Vagina (tissue), 2 donors: ENCODE results near the gene CATSPERB. TPM values are rescaled to one million over a fixed set of nuclear protein-coding genes. Genes with fewer than 3 reads are reported as not detected.

ENCODE experiments used
- DNase-seq, 2 donors: peaks; one replicate each; pipeline ENCODE4 v3.0.0-alpha.2; 2017; ENCODE audit errors: extremely low spot score in 2 of 2
- H3K27ac ChIP-seq: fragments of 200-600 bp; sonication (generic); one replicate; pipeline ENCODE4 v1.5.1; 2019
- H3K27me3 ChIP-seq: fragments of 200-600 bp; sonication (generic); one replicate; pipeline ENCODE4 v1.5.1; 2019
- H3K36me3 ChIP-seq, 2 donors: fragments of 200-600 bp; sonication (generic); one replicate each; pipeline ENCODE4 v1.5.1; 2017 to 2019
- H3K4me1 ChIP-seq: fragments of 200-600 bp; sonication (generic); one replicate; pipeline ENCODE4 v1.5.1; 2019
- H3K4me3 ChIP-seq, 2 donors: fragments of 200-600 bp; sonication (generic); 1 replicate in 1 of 2; 2 replicates in 1 of 2; pipeline ENCODE4 v1.5.1; 2016 to 2019
- H3K9me3 ChIP-seq: fragments of 200-600 bp; sonication (generic); one replicate; pipeline ENCODE4 v1.5.1; 2019
- POLR2A ChIP-seq, 2 donors: fragments of 450-650 bp; IDR thresholded peaks; one replicate each; pipeline ENCODE4 v1.6.1; 2017; ENCODE audit warnings: antibody characterized with exemption in 2 of 2, mild to moderate bottlenecking in 2 of 2, moderate library complexity in 2 of 2
- POLR2AphosphoS5 ChIP-seq, 2 donors: sonication (generic); formaldehyde crosslinking; IDR thresholded peaks; one replicate each; pipeline ENCODE4 v1.9.0; 2017; ENCODE audit warnings: antibody characterized with exemption in 2 of 2, mild to moderate bottlenecking in 2 of 2, low read depth in 1 of 2; ENCODE audit not compliant: insufficient read depth in 1 of 2
- intact Hi-C: fragments of 100-400 bp; cut with DNase I; formaldehyde crosslinking; loops from one replicate; pipeline ENCODE4 v1.15.1; 2023
- total RNA-seq: library from RNA; depleted of rRNA; stranded (reverse); fragments of >200 nt; gene quantifications from one replicate; pipeline ENCODE4 v1.2.3, GENCODE V29; 2016
- TF ChIP-seq, protein P1 (sequence below), 3 experiments: fragments of 450-650 bp in 2 of 3; fragments of 200-600 bp in 1 of 3; sonication (generic) in 1 of 3; IDR thresholded peaks; one replicate each; pipeline ENCODE4 v1.5.1; 2017 to 2019; ENCODE audit warnings: antibody characterized with exemption in 3 of 3, mild to moderate bottlenecking in 2 of 3, moderate library complexity in 2 of 3

Gene CATSPERB, protein sequence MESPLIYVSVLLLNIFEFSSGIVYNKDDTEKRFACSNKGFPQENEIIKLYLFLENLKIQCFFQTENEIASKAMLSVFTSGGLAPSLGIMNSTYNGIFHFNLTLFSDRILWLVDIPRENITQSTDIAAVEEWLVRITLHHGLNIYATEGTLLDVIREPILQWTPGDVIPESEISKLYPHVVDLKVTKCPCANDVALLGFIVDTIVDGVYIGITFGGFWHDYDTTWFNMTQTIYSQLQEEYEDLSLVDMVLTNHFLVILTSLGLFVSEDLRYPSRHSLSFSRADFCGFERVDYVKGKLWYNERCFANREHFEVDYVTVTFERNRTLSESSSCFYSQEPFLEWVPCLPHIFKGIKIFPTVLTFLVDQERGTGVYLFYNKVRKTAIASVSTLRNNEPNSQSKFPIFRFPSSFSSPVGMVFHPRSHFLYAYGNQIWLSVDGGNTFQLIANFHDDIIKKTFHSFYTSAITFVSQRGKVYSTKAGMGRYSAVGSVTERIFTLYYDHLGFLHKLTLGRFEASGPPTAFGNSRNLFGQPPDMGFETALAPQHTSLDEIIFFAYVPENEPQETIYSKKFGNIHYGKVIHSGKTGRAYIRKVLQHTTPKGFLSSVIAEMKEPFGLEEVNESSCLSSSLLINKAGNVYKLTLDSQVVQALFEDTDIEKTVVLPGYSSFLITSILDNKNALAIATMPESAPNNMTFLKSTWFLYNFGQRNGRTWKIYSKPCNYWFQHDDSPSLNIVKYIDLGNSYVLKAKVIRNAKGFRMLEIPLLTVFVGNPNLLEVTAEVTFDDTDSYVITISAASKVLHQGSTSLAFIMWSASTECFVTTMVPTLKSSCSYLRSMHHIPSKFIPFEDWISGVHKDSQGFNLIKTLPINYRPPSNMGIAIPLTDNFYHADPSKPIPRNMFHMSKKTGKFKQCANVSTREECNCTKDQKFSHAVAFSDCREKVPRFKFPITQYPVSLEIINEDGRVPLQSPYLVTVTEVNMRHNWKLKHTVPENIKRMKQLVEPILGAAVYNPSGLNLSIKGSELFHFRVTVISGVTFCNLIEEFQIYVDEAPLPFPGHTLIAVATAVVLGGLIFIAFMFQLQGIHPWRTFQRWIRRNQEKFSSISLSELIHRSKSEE
- 5.2 TPM for total RNA-seq

DNA sequence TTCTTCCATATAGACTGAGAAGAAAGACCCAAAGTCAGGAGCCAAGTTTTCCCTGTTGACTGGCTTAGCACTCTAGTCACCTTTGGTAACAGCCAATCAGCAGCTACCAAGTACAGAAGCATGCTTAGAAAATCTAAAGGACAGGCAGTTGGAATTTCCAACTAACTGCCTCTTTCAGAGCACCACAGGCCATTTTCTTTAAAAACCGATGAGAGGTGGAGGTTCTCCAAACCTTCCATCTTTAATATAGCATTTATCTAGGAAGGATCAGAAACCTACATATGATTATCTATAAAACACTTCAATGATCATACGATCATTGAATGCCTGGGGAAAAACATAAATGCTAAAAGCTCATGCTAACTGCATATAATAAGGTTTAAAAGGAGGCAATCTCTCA is at the start of gene CATSPERB:
Gene CATSPERB (minus strand): TSS at position 101 of the 400 bp plus-strand sequence. CDS start 2,607 bp downstream, outside the sequence.
- TF ChIP-seq, protein P1, sequence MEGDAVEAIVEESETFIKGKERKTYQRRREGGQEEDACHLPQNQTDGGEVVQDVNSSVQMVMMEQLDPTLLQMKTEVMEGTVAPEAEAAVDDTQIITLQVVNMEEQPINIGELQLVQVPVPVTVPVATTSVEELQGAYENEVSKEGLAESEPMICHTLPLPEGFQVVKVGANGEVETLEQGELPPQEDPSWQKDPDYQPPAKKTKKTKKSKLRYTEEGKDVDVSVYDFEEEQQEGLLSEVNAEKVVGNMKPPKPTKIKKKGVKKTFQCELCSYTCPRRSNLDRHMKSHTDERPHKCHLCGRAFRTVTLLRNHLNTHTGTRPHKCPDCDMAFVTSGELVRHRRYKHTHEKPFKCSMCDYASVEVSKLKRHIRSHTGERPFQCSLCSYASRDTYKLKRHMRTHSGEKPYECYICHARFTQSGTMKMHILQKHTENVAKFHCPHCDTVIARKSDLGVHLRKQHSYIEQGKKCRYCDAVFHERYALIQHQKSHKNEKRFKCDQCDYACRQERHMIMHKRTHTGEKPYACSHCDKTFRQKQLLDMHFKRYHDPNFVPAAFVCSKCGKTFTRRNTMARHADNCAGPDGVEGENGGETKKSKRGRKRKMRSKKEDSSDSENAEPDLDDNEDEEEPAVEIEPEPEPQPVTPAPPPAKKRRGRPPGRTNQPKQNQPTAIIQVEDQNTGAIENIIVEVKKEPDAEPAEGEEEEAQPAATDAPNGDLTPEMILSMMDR (IDR thresholded peaks at IDR 0.05), result no peak
- TF ChIP-seq POLR2AphosphoS5 (IDR thresholded peaks at IDR 0.05; ENCODE audit: insufficient read depth in 1 of 2, low read depth in 1 of 2), result no peak
- no peak for TF ChIP-seq POLR2A (IDR thresholded peaks at IDR 0.05)
- Histone ChIP-seq H3K27me3 (no peaks in the 10 kb centered on the region), H3K36me3 (no peaks in the 10 kb centered on the region), H3K27ac (no peak within 1 kb of the TSS), H3K9me3 (no peaks in the 10 kb centered on the region), H3K4me1 (no peaks in the 10 kb centered on the region), H3K4me3 (no peak within 1 kb of the TSS)
- intact Hi-C loops, result no loop called here
- no peak for DNase-seq

DNA sequence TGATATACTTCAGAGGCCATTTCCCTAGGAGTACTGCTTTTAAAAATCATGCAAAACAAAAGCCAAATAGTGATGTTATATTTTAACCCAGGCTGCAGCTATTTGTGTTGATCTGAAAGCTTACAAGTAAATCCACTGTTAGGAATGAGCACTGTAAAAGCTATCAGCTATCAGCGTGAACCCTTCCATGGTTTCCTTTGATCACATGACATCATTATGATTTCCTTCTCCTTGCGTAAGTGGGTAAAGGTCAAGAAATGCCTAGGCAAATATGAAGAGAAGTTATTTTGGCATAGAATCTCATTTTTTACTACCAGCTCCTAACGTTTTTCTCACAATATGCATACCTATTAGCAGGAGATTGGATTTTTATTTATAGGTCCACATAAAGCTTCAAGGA is 48.6 kb upstream of the CATSPERB start:
- Histone ChIP-seq H3K4me1 (no peaks in the 10 kb centered on the region), H3K36me3 (no peaks in the 10 kb centered on the region), H3K4me3 (no peak overlapping the region), H3K9me3 (no peaks in the 10 kb centered on the region), H3K27me3 (no peaks in the 10 kb centered on the region), H3K27ac (no peak overlapping the region)
- TF ChIP-seq POLR2A (IDR thresholded peaks at IDR 0.05) (no peak), POLR2AphosphoS5 (IDR thresholded peaks at IDR 0.05; ENCODE audit: insufficient read depth in 1 of 2, low read depth in 1 of 2) (no peak)
- TF ChIP-seq, protein P1 (IDR thresholded peaks at IDR 0.05), result no peak
- intact Hi-C loops, result no loop called here
- DNase-seq, result no peak

DNA sequence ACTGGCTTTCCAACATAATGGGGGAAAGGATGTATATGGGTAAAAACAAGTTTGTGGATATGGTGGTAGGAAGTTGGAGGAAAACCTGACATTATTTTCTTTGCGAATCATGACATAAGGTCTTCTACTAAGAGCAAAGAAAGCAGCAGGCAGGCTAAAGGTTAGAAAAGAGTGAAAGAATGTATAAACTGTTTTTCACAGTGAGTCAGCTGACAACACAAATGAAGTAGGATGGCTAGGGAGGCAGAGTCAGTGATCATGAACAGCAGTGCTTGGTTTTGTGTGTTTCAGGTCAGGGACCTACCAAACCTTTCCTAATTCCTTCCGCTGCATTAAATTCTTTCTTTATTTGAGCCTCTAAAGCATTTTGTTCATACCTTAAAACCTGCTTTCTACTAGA is 46.3 kb upstream of the CATSPERB start:
- Histone ChIP-seq H3K36me3 (no peaks in the 10 kb centered on the region), H3K27me3 (no peaks in the 10 kb centered on the region), H3K4me1 (no peaks in the 10 kb centered on the region), H3K9me3 (no peaks in the 10 kb centered on the region), H3K4me3 (no peak overlapping the region), H3K27ac (no peak overlapping the region)
- DNase-seq, result no peak
- TF ChIP-seq POLR2AphosphoS5 (IDR thresholded peaks at IDR 0.05; ENCODE audit: insufficient read depth in 1 of 2, low read depth in 1 of 2), result no peak
- TF ChIP-seq, protein P1 (IDR thresholded peaks at IDR 0.05), result no peak
- no peak for TF ChIP-seq POLR2A (IDR thresholded peaks at IDR 0.05)
- intact Hi-C loops, result no loop called here

DNA sequence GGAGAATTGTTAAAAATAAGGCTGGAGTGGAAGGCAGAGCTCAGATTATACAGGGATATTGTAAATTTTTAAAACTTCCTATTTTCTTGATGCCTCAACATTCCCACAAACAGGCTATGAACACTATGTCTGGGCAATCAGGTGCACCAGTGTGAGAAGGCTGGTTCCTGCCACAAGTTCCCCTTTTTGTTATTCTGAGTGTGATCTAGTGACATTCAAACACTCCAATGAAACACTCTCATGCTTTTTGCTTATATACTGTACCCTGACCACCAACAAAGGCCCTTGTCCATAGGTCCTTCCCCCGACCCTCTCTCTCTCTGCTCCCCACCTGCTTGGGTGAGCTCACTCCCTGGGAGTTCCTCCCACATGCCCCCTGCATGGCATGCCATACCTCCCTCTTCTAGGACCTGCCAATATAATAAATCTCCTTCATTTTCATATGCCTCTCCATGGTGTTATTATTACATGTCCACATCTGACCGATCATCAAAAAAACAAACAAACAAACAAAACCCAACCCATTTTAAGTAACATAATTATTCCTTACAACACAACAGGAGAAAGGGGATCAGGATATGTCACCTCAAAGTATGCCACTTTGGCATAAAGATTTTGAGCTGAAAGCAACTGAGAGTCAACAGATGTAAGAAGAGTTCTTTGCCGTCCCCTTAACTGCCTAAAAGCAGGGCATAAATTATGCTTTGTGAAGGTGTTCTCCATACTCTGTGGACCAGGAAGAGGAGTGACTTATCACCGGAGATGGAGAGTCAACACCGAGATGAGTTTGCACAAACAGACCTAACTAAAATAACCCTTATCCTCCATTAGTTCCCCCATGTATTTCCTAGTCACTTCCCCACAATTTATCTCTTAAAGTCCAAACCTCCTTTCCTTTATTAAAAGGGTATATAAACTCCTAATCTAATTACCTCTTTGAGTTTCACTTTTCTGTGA is 42.5 kb upstream of the CATSPERB start:
- Histone ChIP-seq H3K4me1 (no peaks in the 10 kb centered on the region), H3K36me3 (no peaks in the 10 kb centered on the region), H3K4me3 (no peak overlapping the region), H3K9me3 (no peaks in the 10 kb centered on the region), H3K27me3 (no peaks in the 10 kb centered on the region), H3K27ac (no peak overlapping the region)
- intact Hi-C loops, result no loop called here
- DNase-seq, result no peak
- TF ChIP-seq POLR2A (IDR thresholded peaks at IDR 0.05) (no peak), POLR2AphosphoS5 (IDR thresholded peaks at IDR 0.05; ENCODE audit: insufficient read depth in 1 of 2, low read depth in 1 of 2) (no peak)
- TF ChIP-seq, protein P1 (IDR thresholded peaks at IDR 0.05), result no peak
